ENCODE measurements around the gene SPAG6.

The SPAG6 gene

DNA sequence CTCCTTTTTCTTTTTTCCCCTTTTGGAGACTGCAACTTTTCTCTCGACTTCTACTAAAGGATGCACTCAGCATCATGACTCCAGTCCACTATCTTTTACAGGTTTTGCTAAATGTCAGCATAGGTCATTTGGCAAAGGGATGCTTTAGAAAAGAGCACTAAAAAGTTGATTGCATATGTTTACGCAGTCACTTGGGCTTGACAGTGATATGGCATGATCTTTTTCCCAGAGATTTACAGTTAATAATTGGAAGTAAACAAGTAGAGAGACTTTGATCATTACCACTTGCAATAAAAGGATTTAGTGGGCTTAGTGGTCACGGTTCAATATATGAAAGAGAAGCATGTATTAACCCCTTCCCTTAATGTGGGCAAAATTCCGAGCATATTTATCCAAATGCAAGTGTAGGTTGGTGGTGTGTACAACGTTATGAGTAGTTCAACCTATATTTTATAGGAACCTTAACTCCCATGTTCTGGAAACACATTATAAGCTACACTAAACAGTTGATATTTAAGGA is 22.6 kb upstream of the SPAG6 start:
- no peak for DNase-seq

DNA sequence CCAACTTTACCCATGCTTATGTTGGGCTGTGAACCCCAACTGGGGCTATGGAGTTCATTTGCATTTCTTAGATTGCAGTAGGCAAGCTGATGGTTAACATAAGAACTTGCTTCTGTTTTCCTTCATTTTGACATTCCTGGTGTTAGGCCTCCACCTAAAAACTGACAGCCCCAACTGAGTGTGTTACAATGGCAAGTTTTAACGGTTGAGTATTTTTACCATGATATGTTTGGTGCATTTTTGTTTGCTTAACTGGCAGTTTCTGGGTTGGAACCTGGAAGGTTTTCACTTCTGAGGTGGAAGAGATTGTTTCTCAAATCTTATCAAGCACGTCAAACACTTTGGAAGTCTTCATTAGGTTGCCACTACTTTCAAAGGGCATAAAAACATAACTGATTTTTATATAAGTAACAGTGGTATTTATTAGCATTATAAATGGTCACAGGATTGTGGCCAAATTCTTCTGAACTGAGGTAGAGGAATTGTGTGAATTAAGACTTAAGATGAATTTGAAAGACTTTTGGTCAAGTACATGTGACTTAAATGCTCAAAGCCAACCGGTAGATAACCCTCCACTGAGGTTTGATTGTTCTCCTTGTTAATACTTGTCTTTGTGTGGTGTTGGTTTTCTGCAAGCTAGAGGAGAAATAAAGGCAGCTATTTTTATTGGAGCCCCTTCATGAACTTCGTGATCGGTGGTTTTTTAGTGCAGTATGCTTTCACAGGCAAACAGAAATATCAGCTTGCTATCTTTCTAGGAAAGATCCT is 21.6 kb upstream of the SPAG6 start:
- DNase-seq: no peak

GRCh38 chr10:22324413-22324812 is 20.9 kb upstream of the SPAG6 start:
- no peak for DNase-seq

GRCh38 chr10:22324893-22325271 is 20.4 kb upstream of the SPAG6 start:
- DNase-seq: no peak

- DNase-seq: peak; percentile 62
These were observed 19.8 kb upstream of the SPAG6 start for GRCh38 chr10:22325272-22326144.

GRCh38 chr10:22326145-22326702 is 19.1 kb upstream of the SPAG6 start:
- DNase-seq: no peak

DNA sequence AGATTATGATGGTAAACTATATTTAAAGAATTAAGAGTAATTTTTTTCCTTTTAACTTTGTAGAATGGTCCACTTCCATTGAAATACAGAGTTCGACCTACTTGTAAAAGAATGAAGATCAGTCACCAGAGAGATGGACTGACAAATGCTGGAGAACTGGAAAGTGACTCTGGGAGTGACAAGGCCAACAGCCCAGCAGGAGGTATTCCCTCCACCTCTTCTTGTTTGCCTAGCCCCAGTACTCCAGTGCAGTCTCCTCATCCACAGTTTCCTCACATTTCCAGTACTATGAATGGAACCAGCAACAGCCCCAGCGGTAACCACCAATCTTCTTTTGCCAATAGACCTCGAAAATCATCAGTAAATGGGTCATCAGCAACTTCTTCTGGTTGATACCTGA is 16.1 kb upstream of the SPAG6 start:
- DNase-seq: no peak

- no peak for DNase-seq
These were observed 13.1 kb upstream of the SPAG6 start for GRCh38 chr10:22332116-22332692.

DNA sequence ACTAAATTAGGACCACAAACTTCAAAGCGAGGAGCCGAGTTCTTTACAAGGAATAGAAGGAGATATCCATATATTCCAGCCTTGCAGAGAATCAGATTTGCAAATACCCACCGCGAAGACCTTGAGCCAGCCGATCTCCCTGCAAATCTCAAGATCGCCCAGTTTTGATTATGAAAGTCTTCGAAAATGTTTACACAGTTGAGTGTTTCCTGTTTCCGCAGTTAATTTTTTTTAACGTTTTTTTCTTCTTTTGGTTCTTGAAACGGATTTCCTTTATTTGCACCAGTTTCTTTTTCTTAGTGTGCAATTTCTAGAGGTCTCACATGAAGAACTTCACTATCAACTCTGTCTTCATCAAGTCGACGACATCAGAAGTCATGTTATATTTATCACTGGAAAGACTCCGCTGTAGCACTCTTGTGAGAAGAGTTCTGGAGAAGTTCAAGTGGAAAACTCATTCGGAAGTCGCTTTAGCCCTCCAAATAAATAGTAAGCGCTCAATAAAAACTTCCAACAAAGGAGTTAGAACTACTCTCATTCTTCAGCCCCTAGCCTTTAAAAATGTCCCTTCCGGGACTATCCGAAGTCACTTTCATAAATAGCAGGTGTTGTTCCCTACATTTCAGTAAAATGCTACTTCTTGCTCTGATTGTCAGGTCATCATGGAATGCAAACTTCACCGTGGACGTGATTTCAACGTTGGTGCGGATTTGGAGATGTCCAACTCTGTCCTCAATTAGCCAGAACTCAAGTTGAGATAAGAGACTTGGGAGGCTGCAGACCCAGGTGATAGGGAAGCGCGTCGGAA is 11.9 kb upstream of the SPAG6 start:
- no peak for DNase-seq

DNA sequence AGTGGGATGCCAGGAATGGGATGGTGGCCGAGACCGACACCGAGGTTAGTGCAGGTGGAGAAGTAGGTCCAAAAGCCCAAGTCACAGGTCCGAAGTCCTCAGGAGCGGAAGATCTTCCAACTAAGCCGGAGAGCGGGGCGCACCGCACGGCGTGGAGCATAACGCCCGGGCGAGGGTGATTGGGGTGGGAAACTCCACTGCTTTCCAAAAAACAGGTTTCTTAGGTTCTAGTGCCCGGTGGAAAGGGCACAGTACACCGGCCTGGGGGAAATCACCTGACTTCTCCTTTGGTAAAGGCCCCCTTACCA is 11.4 kb upstream of the SPAG6 start:
- DNase-seq: no peak

DNA sequence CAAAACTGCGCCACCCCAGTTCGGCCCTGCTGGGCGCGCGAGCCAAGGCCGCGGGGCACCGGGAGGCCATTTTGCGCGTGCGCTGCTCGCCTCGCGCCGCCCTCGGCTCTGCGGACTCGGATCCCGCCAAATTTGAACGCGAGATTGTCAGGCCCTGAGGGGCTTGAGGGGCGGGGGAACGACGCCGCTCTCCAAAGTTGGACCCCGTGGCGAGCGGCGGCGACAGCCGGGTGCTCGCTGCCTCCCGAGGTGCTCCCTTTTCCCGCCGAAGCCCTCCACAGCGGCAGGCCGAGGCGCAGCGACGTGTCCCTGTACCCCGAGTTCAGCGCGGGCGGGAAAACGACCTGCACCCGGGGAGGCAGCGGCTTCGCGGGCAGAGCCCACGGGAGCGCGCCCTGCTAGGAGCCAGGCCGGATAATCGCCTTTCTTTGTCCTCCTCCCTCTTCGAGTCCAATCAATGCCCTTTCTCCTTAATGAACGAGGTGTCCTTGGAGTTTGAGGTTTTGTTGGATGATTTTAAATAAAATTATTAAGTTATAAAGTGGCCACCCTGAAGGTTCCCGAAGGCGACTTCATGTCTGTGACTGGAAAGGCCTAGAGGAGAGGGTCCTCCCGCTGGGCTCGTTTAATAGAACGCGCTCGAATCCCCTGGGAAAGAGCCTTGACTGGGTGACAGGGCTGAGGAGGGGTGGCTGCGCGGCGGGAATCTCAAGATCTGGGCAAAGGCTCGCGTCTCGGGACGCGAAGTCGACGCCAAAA is 10.7 kb upstream of the SPAG6 start:
- peak; percentile 17 for DNase-seq

- peak; percentile 25 for DNase-seq
These were observed 9.9 kb upstream of the SPAG6 start for GRCh38 chr10:22335173-22335933.

GRCh38 chr10:22338185-22338900 is 7.0 kb upstream of the SPAG6 start:
- DNase-seq: no peak

DNA sequence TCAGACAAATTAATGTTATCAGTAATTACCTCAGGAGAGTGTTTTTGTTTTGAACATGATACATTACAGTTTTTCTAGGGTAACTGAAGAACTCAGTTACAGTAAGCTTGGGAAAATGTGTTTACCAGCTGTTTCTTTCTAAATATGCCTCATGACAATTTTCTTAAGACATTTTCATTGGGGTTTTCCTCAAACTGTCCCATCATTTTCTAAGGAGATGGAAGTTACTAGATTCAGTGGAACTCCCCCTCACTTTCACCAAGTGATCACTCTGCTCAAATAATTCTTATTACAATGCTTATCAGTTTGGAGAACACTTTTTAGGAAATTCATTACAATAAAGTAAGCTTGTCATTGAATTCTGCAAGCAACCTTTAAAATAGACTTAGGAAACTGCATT is 6.4 kb upstream of the SPAG6 start:
- DNase-seq: no peak

GRCh38 chr10:22339761-22340328 is 5.5 kb upstream of the SPAG6 start:
- no peak for DNase-seq

GRCh38 chr10:22340329-22341189 is 4.7 kb upstream of the SPAG6 start:
- peak; percentile 55 for DNase-seq

- no peak for DNase-seq
These were observed 3.9 kb upstream of the SPAG6 start for GRCh38 chr10:22341190-22341925.

GRCh38 chr10:22341926-22342196 is 3.4 kb upstream of the SPAG6 start:
- DNase-seq: no peak
